NCI-H1092 (cell line): ENCODE results near the gene SLC17A8.
"Not testable (repeated sequence)": the region's sequence is repeated elsewhere in the genome, so short reads cannot be mapped to it uniquely, and the experiment has no call there.

ENCODE experiments used
- DNase-seq: peaks from one replicate; lab custom pipeline; 2025; lab: John Stamatoyannopoulos, UW

SLC17A8 gene

GRCh38 chr12:100427078-100427477 is 70.2 kb downstream of the SLC17A8 start:
- DNase-seq, result no peak

DNA sequence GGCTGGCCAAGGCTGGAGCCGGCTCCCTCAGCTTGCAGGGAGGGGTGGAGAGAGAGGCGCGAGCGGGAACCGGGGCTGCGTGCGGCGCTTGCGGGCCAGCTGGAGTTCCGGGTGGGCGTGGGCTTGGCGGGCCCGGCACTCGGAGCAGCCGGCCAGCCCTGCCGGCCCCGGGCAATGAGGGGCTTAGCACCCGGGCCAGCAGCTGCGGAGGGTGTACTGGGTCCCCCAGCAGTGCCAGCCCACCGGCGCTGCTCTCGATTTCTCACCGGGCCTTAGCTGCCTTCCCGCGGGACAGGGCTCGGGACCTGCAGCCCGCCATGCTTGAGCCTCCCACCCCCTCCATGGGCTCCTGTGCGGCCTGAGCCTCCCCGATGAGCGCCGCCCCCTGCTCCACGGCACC is 73.4 kb downstream of the SLC17A8 start:
- DNase-seq, result not testable (repeated sequence)

DNA sequence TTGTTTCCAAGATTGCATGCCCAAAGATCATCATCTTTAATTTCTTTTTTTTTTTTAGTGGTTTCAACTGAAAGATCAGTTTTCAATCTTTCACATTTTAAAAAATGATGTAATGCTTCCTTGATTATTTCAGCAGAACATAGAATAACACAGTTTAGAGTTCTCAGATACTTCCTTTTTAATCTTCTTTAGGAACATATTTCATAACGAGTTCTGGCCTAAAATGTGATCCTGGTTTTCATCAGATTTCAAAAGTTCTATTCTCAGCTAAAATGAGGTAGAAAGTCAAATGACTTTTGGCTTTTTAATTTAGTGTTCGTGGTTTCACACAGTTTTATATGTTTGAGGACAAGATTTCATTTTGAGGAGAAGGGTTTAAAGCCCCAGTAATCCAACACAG is 76.8 kb downstream of the SLC17A8 start:
- DNase-seq, result no peak

DNA sequence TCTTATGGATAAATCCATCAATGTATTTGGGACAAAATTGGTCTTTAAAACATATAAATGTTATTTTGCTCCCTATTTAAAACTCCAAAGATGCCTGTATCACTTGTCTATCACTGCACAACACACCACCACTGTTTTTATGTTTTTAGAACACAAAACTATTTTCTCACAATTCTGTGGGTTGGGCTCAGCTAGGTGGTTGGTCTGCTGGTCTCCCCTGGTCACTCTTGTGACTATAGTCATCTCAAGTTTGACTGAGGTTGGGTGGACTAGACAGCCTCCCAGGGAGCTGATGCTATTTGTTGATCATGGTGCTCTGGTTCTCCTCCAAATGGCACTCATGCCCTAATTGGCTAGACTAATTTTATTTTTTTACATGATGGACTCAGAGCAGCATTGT is 77.3 kb downstream of the SLC17A8 start:
- no peak for DNase-seq

GRCh38 chr12:100435957-100436356 is 79.1 kb downstream of the SLC17A8 start:
- no peak for DNase-seq

- DNase-seq, result no peak
Measured at GRCh38 chr12:100437038-100437841, 80.4 kb downstream of the SLC17A8 start.

GRCh38 chr12:100439797-100440196 is 82.9 kb downstream of the SLC17A8 start:
- DNase-seq, result no peak

DNA sequence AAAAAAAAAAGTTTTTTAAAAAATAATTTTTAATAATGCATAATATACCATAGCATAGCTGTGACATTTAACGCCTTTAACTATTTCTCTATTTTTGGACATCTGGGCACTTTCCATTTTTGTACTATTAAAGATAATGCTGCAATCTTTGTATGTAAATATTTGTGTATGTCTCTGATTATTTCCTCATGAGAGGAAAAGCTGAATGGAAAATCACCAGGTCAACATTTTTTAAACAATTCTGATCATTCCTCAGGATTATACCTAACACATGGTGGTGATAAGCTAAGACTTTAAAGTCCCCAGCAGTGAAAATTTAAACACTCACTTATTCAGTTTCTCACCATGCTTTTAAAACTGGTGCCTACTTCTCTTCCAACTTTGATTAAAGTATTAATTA is 85.5 kb downstream of the SLC17A8 start:
- no peak for DNase-seq

- no peak for DNase-seq
Measured at GRCh38 chr12:100443434-100443833, 86.6 kb downstream of the SLC17A8 start.

DNA sequence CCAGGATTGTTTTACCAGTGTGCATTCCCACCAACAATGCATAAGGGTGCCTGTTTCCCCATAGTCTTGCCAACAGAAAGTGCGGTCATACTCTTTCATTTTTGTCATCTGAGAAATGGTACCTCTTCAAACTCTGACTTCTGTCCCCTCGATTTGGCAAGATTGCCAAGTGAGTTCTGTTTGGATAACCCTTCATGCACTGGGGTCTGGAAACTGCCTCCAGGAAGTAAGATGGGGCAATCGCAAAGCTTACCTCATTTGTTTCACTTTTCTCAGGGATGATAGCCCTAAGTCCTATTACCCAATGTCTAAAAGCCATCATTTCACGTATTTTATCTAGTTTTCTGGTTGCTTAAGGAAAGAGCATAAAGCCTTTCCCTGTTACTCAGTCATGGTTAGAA is 88.2 kb downstream of the SLC17A8 start:
- no peak for DNase-seq

DNA sequence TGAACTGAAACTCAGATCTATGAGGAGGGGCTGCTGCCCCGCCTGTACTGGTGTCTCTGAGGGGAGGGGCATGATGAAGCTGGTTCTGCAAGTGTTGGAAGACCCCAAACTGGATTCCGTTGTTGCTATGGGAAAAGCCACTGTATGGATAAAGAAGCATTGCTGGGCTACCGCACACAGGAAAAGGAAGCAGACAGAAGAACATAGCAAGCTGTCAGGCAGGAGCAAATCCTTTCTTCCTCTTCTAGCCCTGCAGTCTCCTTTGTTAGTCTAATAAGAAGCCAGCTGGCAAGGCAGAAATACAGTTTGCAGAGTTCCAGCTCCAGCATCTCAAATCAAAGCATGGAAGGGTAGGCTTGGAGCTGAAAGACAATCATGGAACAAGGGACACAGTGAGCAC is 90.5 kb downstream of the SLC17A8 start:
- no peak for DNase-seq

DNA sequence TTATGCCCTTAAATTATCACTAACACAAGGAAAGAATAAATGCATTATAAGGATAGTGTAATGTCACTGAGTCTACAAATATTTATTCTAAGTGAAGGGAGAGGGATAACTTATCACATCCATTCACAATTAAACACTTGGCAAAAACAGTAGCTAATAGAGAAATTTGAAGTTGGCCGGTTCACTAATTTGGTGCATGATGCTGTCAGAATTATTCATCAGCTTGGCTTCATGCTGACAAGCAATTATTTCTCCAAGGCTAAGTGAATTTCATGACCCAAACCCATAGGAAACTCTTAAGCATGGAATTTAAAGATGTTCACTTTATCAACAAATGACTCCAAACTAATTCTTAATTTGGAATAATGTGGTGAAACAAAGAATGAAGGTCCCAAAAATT is 91.8 kb downstream of the SLC17A8 start:
- DNase-seq, result no peak

DNA sequence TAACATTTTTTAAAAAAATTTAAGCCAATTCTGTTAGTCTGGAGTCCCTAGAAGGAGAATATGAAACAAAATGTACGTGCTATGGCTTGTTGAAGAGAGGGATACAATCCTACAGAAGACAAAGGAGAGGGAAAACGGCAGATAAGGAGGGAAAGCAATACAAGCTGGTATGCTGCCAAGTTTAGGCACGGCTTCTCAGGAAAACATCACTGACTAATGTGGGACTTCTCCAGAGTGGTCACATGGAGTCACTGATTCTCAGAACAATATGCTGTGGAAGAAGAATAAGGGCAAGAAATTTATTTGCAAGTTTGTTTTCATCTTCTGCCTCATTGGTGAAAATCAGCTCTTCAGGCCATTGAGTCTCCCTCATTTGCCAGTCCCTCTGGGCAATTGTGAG is 93.9 kb downstream of the SLC17A8 start:
- DNase-seq, result no peak

- no peak for DNase-seq
Measured at GRCh38 chr12:100453951-100454350, 97.1 kb downstream of the SLC17A8 start.

- no peak for DNase-seq
Measured at GRCh38 chr12:100455896-100456295, 99.0 kb downstream of the SLC17A8 start.

GRCh38 chr12:100458191-100458590 is 101.3 kb downstream of the SLC17A8 start:
- DNase-seq, result no peak

GRCh38 chr12:100460702-100461101 is 103.8 kb downstream of the SLC17A8 start:
- DNase-seq, result no peak

DNA sequence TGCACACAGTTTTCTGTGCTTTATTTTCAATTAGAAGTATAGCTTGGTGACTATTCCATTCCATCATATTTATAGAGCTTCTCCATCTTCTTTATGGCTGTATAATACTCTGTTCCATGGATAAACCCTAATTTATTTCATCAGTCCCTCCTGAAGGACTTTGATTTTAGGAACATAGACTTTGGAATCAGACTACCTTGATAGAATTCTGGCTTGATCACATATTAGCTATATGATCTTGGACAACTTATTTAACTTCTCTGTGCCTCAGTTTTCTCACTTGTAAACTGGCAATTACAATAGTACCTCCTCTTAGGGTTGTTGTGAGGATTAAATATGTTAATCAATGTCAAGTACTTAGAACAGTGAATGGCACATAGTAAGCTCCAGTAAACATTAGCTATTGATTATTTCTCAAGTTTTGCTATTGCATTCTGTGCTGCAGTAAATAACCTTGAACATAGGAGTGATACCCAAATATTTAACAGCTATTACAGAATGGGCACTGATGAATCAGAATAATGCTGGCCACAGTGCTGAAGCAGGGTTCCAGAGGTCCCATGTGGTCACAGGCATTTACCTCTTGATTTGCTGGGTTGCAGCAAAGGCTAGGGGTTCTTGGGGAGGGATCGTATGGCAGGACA is 104.6 kb downstream of the SLC17A8 start:
- no peak for DNase-seq

- DNase-seq, result no peak
Measured at GRCh38 chr12:100463661-100464060, 106.8 kb downstream of the SLC17A8 start.

- DNase-seq, result no peak
Measured at GRCh38 chr12:100464529-100464928, 107.7 kb downstream of the SLC17A8 start.

GRCh38 chr12:100468126-100468525 is 111.3 kb downstream of the SLC17A8 start:
- DNase-seq, result no peak
